ENCODE measurements around the gene ZMYM4.

GRCh38 chr1:35284852-35285251 is 16.3 kb downstream of the ZMYM4 start:
- no peak for TF ChIP-seq POLR2AphosphoS5 (IDR thresholded peaks at IDR 0.05; ENCODE audit: low read depth, low read length)
- no peak for TF ChIP-seq REST (IDR thresholded peaks at IDR 0.05; ENCODE audit: insufficient read depth in 1 of 2, low read depth in 2 of 2, low read length in 2 of 2)
- TF ChIP-seq TAF1 (IDR thresholded peaks at IDR 0.05; ENCODE audit: borderline replicate concordance, insufficient read depth, low read length): no peak
- TF ChIP-seq SIN3A (IDR thresholded peaks at IDR 0.05; ENCODE audit: borderline replicate concordance, insufficient read depth, low read length): no peak
